OCI-LY7 (cell line): ENCODE measurements around the gene PSMD7. TPM values are rescaled to one million over a fixed set of nuclear protein-coding genes. Genes with fewer than 3 reads are reported as not detected.
"Not testable (repeated sequence)": the region's sequence is repeated elsewhere in the genome, so short reads cannot be mapped to it uniquely, and the experiment has no call there.

Source experiments
- BruUV-seq: library from RNA; stranded (reverse); fragments of 400-500 nt; replicated peaks from 2 replicates; lab custom pipeline; 2021; lab: Mats Ljungman, UMichigan
- CTCF ChIA-PET: fragments of 300-600 bp; sonication (Branson Sonifier 250); formaldehyde crosslinking; loops from one replicate; lab custom pipeline; 2022; ENCODE audit warnings: antibody characterized with exemption; ENCODE audit not compliant: unreplicated experiment; lab: Charles Lee
- POLR2A ChIA-PET: fragments of 300-600 bp; sonication (Branson Sonifier 250); formaldehyde crosslinking; loops from one replicate; lab custom pipeline; 2022; ENCODE audit warnings: antibody characterized with exemption; lab: Charles Lee
- DNase-seq: peaks from one replicate; pipeline ENCODE4 v3.0.0-alpha.2; 2015; ENCODE audit warnings: low spot score
- H2AFZ ChIP-seq: fragments of 200-600 bp; sonication (generic), shearing (Covaris generic); 2 replicates; pipeline ENCODE4 v1.6.1; 2014; ENCODE audit warnings: mild to moderate bottlenecking, antibody characterized with exemption, low read length, moderate library complexity
- H3K27ac ChIP-seq: fragments of 200-600 bp; sonication (generic); 2 replicates; pipeline ENCODE4 v1.5.1; 2014; ENCODE audit warnings: mixed run types, low read depth, mild to moderate bottlenecking, moderate library complexity, low read length, inconsistent platforms; ENCODE audit not compliant: poor library complexity, severe bottlenecking
- H3K36me3 ChIP-seq: fragments of 200-600 bp; sonication (generic); 2 replicates; pipeline ENCODE4 v1.6.1; 2014; ENCODE audit warnings: mild to moderate bottlenecking, antibody characterized with exemption, low read length, moderate library complexity, mixed read lengths; ENCODE audit not compliant: insufficient read depth
- H3K4me1 ChIP-seq: fragments of 200-600 bp; sonication (generic); 2 replicates; pipeline ENCODE4 v1.5.1; 2014; ENCODE audit warnings: mild to moderate bottlenecking, low read length; ENCODE audit not compliant: insufficient read depth, poor library complexity, severe bottlenecking
- H3K4me2 ChIP-seq: fragments of 200-600 bp; sonication (generic); 2 replicates; pipeline ENCODE4 v1.6.1; 2014; ENCODE audit warnings: mild to moderate bottlenecking, low read length
- H3K4me3 ChIP-seq: fragments of 200-600 bp; sonication (generic); 2 replicates; pipeline ENCODE4 v1.5.1; 2014; ENCODE audit warnings: mild to moderate bottlenecking, low read depth, low read length; ENCODE audit not compliant: poor library complexity, severe bottlenecking
- H3K79me2 ChIP-seq: fragments of 200-600 bp; sonication (generic); 2 replicates; pipeline ENCODE4 v1.6.1; 2016; ENCODE audit warnings: low read depth, mild to moderate bottlenecking, low read length, moderate library complexity, mixed read lengths; ENCODE audit not compliant: insufficient read depth
- H3K9me2 ChIP-seq: fragments of 200-600 bp; sonication (generic); 2 replicates; pipeline ENCODE4 v1.6.1; 2016; ENCODE audit warnings: mild to moderate bottlenecking, low read length, mixed read lengths; ENCODE audit not compliant: insufficient read depth
- H3K9me3 ChIP-seq: fragments of 200-600 bp; sonication (generic); 2 replicates; pipeline ENCODE4 v1.6.1; 2014; ENCODE audit warnings: mild to moderate bottlenecking, mixed run types, low read length, mixed read lengths
- H4K20me1 ChIP-seq: fragments of 200-600 bp; sonication (generic); 2 replicates; pipeline ENCODE4 v1.6.1; 2014; ENCODE audit warnings: mild to moderate bottlenecking, antibody characterized with exemption, low read length, moderate library complexity, mixed read lengths; ENCODE audit not compliant: insufficient read depth
- CTCF ChIP-seq: fragments of 200-600 bp; sonication (generic); conservative IDR thresholded peaks from 2 replicates; pipeline ENCODE4 v1.5.1; 2014; ENCODE audit warnings: mild to moderate bottlenecking, antibody characterized with exemption, low read length, moderate library complexity, mixed read lengths
- EZH2phosphoT487 ChIP-seq: fragments of 200-600 bp; sonication (generic); IDR thresholded peaks from 2 replicates; pipeline ENCODE4 v1.6.1; 2018; ENCODE audit warnings: low read depth, borderline replicate concordance, mild to moderate bottlenecking, mixed run types, antibody characterized with exemption, low read length, moderate library complexity, mixed read lengths
- intact Hi-C: fragments of 100-400 bp; cut with micrococcal nuclease; formaldehyde crosslinking; loops from one replicate; pipeline ENCODE4 v1.10.0; 2022; ENCODE audit not compliant: unreplicated experiment
- total RNA-seq, 2 experiments: library from RNA; depleted of rRNA in 1 of 2; stranded (reverse); fragments of >200 nt in 1 of 2; shearing (Covaris generic) in 1 of 2; gene quantifications; 2 replicates each; pipeline ENCODE4 v1.2.3, GENCODE V29; 2014 to 2022

PSMD7 gene
- total RNA-seq, 2 experiments from 2014 or later = 80.6 to 144 TPM

- no peak overlapping the region for H3K27ac ChIP-seq
- TF ChIP-seq CTCF (no peak), EZH2phosphoT487 (no peak)
- H3K4me2 ChIP-seq = no peak overlapping the region
- H3K79me2 ChIP-seq = no peaks in the 10 kb centered on the region
- no peaks in the 10 kb centered on the region for H3K9me2 ChIP-seq
- intact Hi-C loops = no loop called here
- H3K4me3 ChIP-seq = no peak overlapping the region
- no peaks in the 10 kb centered on the region for H3K9me3 ChIP-seq
- no peak overlapping the region for H2AFZ ChIP-seq
- POLR2A ChIA-PET = interaction anchor here (0.7 kb wide), 1 partner anchor 317 kb away, joined by 3 read pairs; no protein-coding TSS in a partner anchor
- H4K20me1 ChIP-seq = no peaks in the 10 kb centered on the region
- H3K4me1 ChIP-seq = no peaks in the 10 kb centered on the region
- no peak for DNase-seq
- BruUV-seq = no TSS peak
- CTCF ChIA-PET = no interaction called here
- H3K36me3 ChIP-seq = peaks cover 18% of the 10 kb centered on the region; the same call in 1 of the 2 replicates
Observed at GRCh38 chr16:74322301-74322710, 25.7 kb downstream of the PSMD7 start.

GRCh38 chr16:74324777-74325176, 28.2 kb downstream of the PSMD7 start:
- H3K4me2 ChIP-seq, H3K9me3 ChIP-seq, CTCF ChIA-PET, H2AFZ ChIP-seq, H3K4me1 ChIP-seq, DNase-seq, BruUV-seq, H3K27ac ChIP-seq, H3K4me3 ChIP-seq, H4K20me1 ChIP-seq, H3K79me2 ChIP-seq, H3K9me2 ChIP-seq, intact Hi-C loops: not testable (repeated sequence)
- POLR2A ChIA-PET = interaction anchor here (0.7 kb wide), 1 partner anchor 50 kb away, joined by 5 read pairs; no protein-coding TSS in a partner anchor
- H3K36me3 ChIP-seq = peaks cover 25% of the 10 kb centered on the region

- Histone ChIP-seq H3K79me2 (no peaks in the 10 kb centered on the region), H3K4me3 (no peak overlapping the region), H3K9me2 (no peaks in the 10 kb centered on the region), H3K4me1 (no peaks in the 10 kb centered on the region), H4K20me1 (no peaks in the 10 kb centered on the region), H3K4me2 (no peak overlapping the region), H3K27ac (no peak overlapping the region), H3K36me3 (peaks cover 26% of the 10 kb centered on the region), H3K9me3 (no peaks in the 10 kb centered on the region), H2AFZ (no peak overlapping the region)
- TF ChIP-seq EZH2phosphoT487 (no peak), CTCF (no peak)
- no TSS peak for BruUV-seq
- no peak for DNase-seq
- POLR2A ChIA-PET = interaction anchor here (1.2 kb wide), 1 partner anchor 8 kb away, joined by 4 read pairs; no protein-coding TSS in a partner anchor
- CTCF ChIA-PET = no interaction called here
- intact Hi-C loops = no loop called here
Observed at GRCh38 chr16:74325641-74326040, 29.0 kb downstream of the PSMD7 start.

GRCh38 chr16:74328346-74328745, 31.7 kb downstream of the PSMD7 start:
- H3K79me2 ChIP-seq, H4K20me1 ChIP-seq, H3K9me3 ChIP-seq, intact Hi-C loops, CTCF ChIA-PET, H3K4me1 ChIP-seq, H3K4me2 ChIP-seq, DNase-seq, H3K9me2 ChIP-seq, POLR2A ChIA-PET, H2AFZ ChIP-seq, BruUV-seq, H3K4me3 ChIP-seq, H3K27ac ChIP-seq: not testable (repeated sequence)
- H3K36me3 ChIP-seq = peaks cover 47% of the 10 kb centered on the region

- H3K4me3 ChIP-seq, BruUV-seq, H3K4me2 ChIP-seq, H3K4me1 ChIP-seq, POLR2A ChIA-PET, H3K9me2 ChIP-seq, CTCF ChIA-PET, H3K27ac ChIP-seq, intact Hi-C loops, H2AFZ ChIP-seq, H4K20me1 ChIP-seq, H3K9me3 ChIP-seq, H3K79me2 ChIP-seq, DNase-seq: not testable (repeated sequence)
- peaks cover 33% of the 10 kb centered on the region for H3K36me3 ChIP-seq
Observed at GRCh38 chr16:74332469-74332868, 35.9 kb downstream of the PSMD7 start.
